HG03045 (cell line): Measurements from ENCODE around the gene P2RX4.
"Not testable (repeated sequence)": the region's sequence is repeated elsewhere in the genome, so short reads cannot be mapped to it uniquely, and the experiment has no call there.

Experiments
- ATAC-seq: cut with Tn5 transposase; IDR thresholded peaks from one replicate; pipeline ENCODE4 v1.9.1; 2021; ENCODE audit warnings: mild to moderate bottlenecking, moderate library complexity; ENCODE audit not compliant: unreplicated experiment

The P2RX4 gene

GRCh38 chr12:121218588-121219352, 8.8 kb downstream of the P2RX4 start:
- no peak for ATAC-seq

DNA sequence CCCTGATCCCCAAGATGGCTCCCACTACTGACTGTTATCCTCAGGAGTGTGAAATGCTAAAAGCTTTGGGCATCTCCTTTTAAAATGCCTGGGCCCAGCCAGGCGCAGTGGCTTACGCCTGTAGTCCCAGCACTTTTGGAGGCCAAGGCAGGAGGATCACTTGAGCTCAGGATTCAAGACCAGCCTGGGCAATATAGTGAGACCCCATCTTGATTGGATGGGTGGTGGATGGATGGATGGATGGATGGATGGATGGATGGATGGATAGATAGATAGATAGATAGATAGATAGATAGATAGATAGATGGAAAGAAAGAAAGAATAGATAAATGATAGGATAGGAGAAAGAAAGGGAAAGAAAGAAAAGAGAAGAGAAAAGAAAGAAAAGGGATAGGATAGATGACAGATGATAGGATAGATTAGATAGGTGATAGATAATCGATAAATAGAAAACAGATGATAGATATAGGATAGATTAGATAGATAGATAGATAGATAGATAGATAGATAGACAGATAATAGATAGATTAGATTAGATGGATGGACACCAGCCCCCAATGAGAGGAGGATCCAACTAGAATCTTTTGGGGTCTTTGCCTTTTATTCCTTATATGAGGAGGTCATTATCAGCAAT, 9.5 kb downstream of the P2RX4 start:
- no peak for ATAC-seq

DNA sequence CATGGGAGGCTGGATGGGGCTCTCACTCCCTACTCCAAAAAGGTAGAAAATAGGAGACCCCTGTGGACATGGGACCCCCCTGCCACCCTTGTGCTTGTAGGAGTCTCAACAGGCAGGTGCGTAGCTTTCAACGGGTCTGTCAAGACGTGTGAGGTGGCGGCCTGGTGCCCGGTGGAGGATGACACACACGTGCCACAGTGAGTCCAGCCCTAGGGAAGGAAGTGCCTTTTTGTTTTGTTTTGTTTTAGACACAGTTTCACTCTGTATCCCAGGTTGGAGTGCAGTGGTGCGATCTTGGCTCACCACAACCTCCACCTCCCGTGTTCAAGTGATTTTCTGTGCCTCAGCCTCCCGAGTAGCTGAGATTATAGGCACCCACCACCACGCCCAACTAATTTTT, 12.9 kb downstream of the P2RX4 start:
- ATAC-seq = no peak

DNA sequence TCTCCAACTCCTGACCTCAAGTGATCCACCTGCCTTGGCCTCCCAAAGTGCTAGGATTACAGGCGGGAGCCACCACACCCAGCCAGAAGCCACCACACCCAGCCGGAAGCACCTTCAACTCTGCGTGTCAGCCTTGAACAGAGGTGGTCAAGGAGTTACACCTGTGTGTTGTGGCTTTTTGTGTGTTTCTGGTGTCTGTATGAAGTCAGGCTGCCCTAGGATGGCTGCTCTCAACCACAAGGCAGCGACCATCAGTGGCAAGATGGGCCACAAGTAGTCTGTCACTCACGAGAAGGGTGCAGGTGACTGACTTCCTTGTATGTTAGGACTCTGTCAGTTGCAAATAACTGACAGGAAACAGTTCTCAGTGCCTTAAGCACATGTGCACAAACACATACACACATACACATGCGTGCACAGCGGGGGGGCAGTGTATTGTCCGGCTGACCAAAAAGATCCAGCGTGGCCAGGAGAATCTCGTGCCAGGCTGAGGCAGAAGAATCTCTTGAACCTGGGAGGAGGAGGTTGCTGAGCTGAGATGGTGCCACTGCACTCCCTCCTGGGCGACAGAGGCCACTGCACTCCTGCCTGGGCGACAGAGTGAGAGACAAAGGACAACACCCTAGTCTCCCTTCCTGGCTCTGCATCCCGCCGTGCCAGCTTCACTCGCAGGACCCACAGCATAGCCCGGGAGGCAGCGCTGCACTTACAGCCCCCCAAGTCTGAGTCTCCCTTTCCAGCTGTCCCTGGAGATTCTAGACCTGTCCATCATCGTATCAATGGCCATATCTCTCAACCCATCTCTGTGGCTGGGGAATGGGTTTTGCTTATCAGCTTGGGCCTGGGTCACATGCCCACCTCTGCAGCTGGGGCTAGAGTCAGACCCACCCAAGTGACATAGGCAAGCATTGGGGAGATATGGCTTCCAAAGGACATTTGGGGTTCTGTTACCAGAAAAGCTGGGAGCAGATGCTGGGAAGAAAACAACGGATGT, 13.7 kb downstream of the P2RX4 start:
- no peak for ATAC-seq

DNA sequence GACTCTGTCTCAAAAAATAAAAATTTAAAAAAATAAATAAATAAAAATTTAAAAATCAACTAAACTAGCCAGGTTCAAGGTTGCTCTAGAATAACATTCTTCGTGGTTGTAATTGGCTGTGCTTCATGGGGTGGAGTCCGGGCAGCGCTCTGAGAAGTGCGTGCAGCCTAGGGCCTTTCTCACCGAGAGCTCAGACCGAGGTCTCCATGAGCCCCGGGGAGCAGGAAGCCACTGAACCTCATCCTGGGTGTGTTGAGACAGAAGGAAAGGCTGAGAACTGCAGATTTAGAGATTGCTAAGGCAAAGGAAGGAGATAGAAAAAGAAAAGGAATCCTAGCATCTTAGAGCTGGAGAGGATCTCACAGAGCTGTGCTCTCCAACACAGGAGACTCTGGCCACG, 14.7 kb downstream of the P2RX4 start:
- no peak for ATAC-seq

GRCh38 chr12:121226399-121226798, 16.5 kb downstream of the P2RX4 start:
- no peak for ATAC-seq

DNA sequence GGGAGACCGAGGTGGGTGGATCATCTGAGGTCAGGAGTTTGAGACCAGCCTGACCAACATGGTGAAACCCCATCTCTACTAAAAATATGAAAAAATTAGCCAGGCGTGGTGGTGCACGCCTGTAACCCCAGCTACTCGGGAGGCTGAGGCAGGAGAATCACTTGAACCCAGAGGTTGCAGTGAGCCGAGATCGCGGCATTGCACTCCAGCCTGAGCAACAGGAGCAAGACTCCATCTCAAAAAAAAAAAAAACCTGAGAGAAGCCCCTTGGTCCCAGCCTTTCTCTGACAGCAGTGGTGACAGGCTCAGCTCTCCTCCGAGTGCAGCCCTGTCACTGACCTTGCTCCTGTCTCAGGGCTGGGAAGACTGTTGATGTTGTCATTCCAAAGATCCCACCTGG, 16.9 kb downstream of the P2RX4 start:
- ATAC-seq = peak; percentile 9

GRCh38 chr12:121227294-121227693, 17.4 kb downstream of the P2RX4 start:
- peak; percentile 55 for ATAC-seq

- ATAC-seq = no peak
Observed at GRCh38 chr12:121228919-121229665, 19.2 kb downstream of the P2RX4 start.

GRCh38 chr12:121229826-121230537, 20.1 kb downstream of the P2RX4 start:
- not testable (repeated sequence) for ATAC-seq

- no peak for ATAC-seq
Observed at GRCh38 chr12:121230538-121230907, 20.6 kb downstream of the P2RX4 start.

DNA sequence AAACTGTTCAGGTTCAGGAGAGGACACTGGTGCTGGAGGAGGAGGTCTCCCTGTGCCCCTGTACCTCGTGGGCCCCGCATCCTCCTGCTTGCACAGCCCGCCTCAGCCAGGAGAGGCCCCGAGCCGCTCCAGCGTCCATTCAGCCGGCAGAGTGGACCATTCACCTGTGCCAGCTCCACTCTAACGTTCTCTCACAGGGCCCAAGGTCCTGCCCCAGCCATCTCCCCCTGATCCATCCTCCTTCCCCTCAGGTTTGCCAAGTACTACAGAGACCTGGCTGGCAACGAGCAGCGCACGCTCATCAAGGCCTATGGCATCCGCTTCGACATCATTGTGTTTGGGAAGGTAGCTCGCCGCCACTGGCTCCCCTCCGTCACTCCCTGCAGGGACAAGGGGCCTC, 22.2 kb downstream of the P2RX4 start:
- no peak for ATAC-seq

DNA sequence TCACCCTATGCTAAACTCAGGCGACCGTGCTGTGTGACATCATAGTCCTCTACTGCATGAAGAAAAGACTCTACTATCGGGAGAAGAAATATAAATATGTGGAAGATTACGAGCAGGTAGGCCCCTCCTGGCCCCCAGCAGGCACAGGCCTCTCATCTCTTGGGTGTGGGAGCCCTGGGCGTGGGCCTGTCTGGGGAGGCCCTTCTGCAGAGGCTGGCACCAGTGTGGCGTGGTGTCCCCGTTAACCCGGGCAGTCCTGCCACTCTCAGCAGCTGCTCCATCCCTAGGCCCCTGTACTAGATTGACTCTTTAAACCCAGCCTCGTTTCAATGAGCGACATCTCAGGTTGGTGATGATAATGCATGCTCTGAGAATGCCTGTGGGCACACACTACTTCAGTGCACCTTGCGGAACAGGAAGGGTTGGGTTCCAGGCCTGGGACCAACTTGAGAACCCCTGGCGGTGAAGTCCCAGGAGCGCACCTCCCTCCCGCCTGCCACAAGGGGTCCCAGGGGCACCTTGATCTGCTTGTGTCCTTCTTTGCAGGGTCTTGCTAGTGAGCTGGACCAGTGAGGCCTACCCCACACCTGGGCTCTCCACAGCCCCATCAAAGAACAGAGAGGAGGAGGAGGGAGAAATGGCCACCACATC, 23.2 kb downstream of the P2RX4 start:
- ATAC-seq = no peak

DNA sequence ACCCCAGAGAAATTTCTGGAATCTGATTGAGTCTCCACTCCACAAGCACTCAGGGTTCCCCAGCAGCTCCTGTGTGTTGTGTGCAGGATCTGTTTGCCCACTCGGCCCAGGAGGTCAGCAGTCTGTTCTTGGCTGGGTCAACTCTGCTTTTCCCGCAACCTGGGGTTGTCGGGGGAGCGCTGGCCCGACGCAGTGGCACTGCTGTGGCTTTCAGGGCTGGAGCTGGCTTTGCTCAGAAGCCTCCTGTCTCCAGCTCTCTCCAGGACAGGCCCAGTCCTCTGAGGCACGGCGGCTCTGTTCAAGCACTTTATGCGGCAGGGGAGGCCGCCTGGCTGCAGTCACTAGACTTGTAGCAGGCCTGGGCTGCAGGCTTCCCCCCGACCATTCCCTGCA, 23.7 kb downstream of the P2RX4 start:
- ATAC-seq = no peak

GRCh38 chr12:121236776-121237175, 26.8 kb downstream of the P2RX4 start:
- ATAC-seq = no peak

- ATAC-seq = no peak
Observed at GRCh38 chr12:121237415-121237814, 27.5 kb downstream of the P2RX4 start.

DNA sequence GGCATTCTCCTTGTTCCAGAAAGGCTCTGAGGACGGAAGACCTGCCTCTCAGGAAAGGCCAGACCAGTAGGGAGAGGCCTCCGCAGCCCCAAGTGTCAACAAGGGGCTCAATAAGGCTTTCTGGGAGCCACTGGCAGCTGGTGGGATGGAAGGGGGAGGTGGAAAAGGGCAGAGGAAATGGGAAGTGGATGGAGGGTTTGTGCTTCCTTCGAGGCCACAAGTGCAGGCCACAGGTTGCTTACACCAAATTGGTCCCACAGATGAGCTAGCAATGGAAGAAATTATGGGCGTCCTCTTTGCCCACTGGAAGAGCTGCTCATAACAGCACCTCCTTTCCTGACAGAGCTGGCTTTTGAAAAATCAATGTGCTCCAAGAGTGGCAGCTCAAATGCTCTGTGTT, 28.2 kb downstream of the P2RX4 start:
- no peak for ATAC-seq

GRCh38 chr12:121238604-121239350, 28.8 kb downstream of the P2RX4 start:
- ATAC-seq = no peak
